A549 treated with CpdA at 1 μM for 4 hours (cell line): ENCODE measurements around the gene C1S. TPM values are rescaled to one million over a fixed set of nuclear protein-coding genes. Genes with fewer than 3 reads are reported as not detected.

Experiments
- total RNA-seq: library from RNA; stranded (reverse); fragments of 200-300 nt; extraction: Qiagen RNA extraction; gene quantifications from 5 replicates; pipeline ENCODE4 v1.2.3, GENCODE V29; 2022; ENCODE audit warnings: low read depth

The C1S gene
- 36.8 to 62.7 TPM (median 41.0 TPM) in 5 replicates for total RNA-seq

GRCh38 chr12:7060353-7060954 is at the start of gene C1S:
TSS of gene C1S (plus strand) at chr12:7060718. CDS start at chr12:7061913, 1,195 bp downstream.

DNA sequence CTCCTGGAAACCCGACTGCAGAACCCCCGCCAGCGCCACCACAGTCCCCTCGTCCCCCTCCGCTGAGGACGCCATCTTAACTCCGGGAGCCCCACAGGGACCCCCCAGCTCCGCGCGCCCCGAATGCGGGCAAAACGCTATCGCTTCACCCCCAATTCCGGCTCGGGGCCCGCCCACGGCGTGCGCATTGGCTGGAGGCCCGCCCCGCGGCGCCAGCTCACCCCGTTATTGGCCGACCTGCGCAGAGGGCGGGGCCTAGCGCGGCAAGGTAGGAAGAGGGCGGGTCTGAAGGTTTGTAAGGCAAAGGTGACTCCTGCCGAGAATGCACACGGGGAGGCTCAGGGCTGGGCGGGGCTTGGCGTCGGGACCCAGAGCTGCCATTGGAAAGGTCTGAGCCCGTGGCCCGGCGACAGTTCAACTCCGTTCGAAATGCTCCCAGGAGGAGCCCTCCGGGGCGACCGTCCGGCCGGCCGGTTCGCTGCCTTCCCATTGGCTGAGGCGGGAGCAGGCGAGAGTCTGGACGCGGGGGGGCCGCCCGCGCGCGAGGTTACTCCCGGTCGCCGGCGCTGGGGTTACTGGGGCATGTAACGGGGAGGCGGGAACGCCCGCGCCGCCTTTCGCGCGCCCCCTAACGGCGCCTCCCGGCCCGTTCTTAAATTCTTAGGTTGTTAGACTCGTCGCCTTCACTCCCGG is 42.0 kb upstream of the C1S start, which contains the start of gene LPCAT3:
LPCAT3 (minus strand) TSS at position 127 of the 693 bp plus-strand sequence; CDS start at position 75, 52 bp downstream.

DNA sequence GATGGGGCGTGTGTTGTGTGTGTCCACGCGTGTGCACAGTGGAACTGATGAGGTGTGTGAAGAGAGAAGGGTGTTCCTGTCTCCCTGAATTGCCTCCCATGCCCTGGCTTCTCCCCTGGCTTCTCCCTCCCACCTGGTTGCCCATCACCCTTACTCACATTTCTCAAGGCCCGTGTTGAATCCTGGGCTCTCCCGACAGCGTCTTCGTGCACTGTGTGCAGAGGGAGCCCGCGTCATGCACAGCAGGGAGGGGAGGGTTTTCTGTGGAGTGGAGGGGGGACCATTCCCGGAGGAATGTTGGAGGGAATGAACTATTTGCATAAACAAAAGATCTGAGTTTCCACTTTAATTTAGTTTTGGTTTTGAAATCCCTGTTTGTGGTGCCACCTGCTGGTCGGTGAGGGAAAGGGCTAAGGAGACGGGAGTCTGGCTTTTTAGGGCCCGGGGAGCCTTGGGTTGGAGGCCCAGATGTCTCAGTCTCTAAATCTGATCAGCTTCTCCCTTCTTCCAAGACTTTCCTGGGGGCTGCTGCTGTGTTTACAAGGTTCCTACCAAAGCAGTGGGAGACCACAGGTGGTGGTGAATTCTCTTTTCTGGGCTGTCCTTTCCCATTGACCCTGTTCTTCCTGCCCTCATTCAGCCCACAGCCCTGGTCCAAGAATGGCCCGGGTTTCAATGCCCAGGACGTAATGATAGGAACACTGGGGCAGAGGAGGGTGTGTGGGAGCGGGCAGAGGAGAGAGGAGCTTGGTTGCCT is 31.9 kb downstream of the C1S start, which contains the start of gene C1R:
C1R (minus strand) TSS at position 217 of the 757 bp plus-strand sequence; CDS start at position 160, 57 bp downstream.

GRCh38 chr12:7108796-7109571 is 48.5 kb downstream of the C1S start, which contains the start of gene C1RL:
TSS of gene C1RL (minus strand) at chr12:7109214. CDS start at chr12:7109180, 34 bp downstream.

Other genes with a start within 250 kb of the C1S start
- 0.31 to 0.54 TPM (median 0.42 TPM) in 5 replicates for gene GPR162, start 238.9 kb upstream of the C1S start, total RNA-seq
- gene P3H3, start 232.3 kb upstream of the C1S start, total RNA-seq, result 20.2 to 31.6 TPM (median 27.4 TPM) in 5 replicates
- gene GNB3, start 219.8 kb upstream of the C1S start, total RNA-seq, result 1.7 to 2.4 TPM (median 1.9 TPM) in 5 replicates
- 80.3 to 92.3 TPM (median 82.2 TPM) in 5 replicates for gene CDCA3, start 209.4 kb upstream of the C1S start, total RNA-seq
- gene USP5, start 208.6 kb upstream of the C1S start, total RNA-seq, result 74.6 to 97.4 TPM (median 77.2 TPM) in 5 replicates
- 1,360 to 1,675 TPM (median 1,619 TPM) in 5 replicates for gene TPI1, start 193.2 kb upstream of the C1S start, total RNA-seq
- 16.8 to 22.9 TPM (median 19.9 TPM) in 5 replicates for gene SPSB2, start 187.4 kb upstream of the C1S start, total RNA-seq
- 16.4 to 17.9 TPM (median 16.5 TPM) in 5 replicates for gene LRRC23, start 155.9 kb upstream of the C1S start, total RNA-seq
- 41.2 to 50.5 TPM (median 42.1 TPM) in 5 replicates for gene ENO2, start 146.1 kb upstream of the C1S start, total RNA-seq
- 48.9 to 77.1 TPM (median 73.0 TPM) in 5 replicates for gene ATN1, start 132.8 kb upstream of the C1S start, total RNA-seq
- not detected in 5 replicates for gene RNU7-1, start 116.9 kb upstream of the C1S start, total RNA-seq
- gene C12orf57, start 116.7 kb upstream of the C1S start, total RNA-seq, result 250 to 321 TPM (median 290 TPM) in 5 replicates
- gene PTPN6, start 109.4 kb upstream of the C1S start, total RNA-seq, result 10.3 to 13.1 TPM (median 12.1 TPM) in 5 replicates
- 308 to 350 TPM (median 341 TPM) in 5 replicates for gene PHB2, start 90.1 kb upstream of the C1S start, total RNA-seq
- gene EMG1, start 89.8 kb upstream of the C1S start, total RNA-seq, result 61.3 to 69.0 TPM (median 66.0 TPM) in 5 replicates
- 26.2 to 31.5 TPM (median 27.2 TPM) in 5 replicates for gene LPCAT3, start 42.2 kb upstream of the C1S start, total RNA-seq
- gene C1R, start 31.7 kb downstream of the C1S start, total RNA-seq, result 24.3 to 43.4 TPM (median 26.6 TPM) in 5 replicates
- 9.4 to 17.0 TPM (median 10.3 TPM) in 5 replicates for gene C1RL, start 48.5 kb downstream of the C1S start, total RNA-seq
- gene RBP5, start 68.2 kb downstream of the C1S start, total RNA-seq, result not detected in 5 replicates
- gene CLSTN3, start 69.7 kb downstream of the C1S start, total RNA-seq, result 12.6 to 18.0 TPM (median 14.3 TPM) in 5 replicates
- gene PEX5, start 129.0 kb downstream of the C1S start, total RNA-seq, result 31.1 to 37.0 TPM (median 33.4 TPM) in 5 replicates
- not detected in 5 replicates for gene ACSM4, start 243.4 kb downstream of the C1S start, total RNA-seq